ENCODE measurements around the gene SYT7. TPM values are rescaled to one million over a fixed set of nuclear protein-coding genes. Genes with fewer than 3 reads are reported as not detected.

SYT7 gene
- total RNA-seq, 2 donors from 2014 or later: 2.6 TPM; not detected in 1

- Histone ChIP-seq H3K9me3 (no peaks in the 10 kb centered on the region), H3K36me3 (no peaks in the 10 kb centered on the region), H3K4me3 (no peak overlapping the region), H3K4me1 (ENCODE audit: control insufficient read depth in 1 of 2, low read depth in 2 of 2) (no peaks in the 10 kb centered on the region), H3K27ac (no peak overlapping the region), H3K27me3 (replicated peaks; ENCODE audit: insufficient read depth) (no peaks in the 10 kb centered on the region)
- ATAC-seq (ENCODE audit: insufficient number of reproducible peaks, low FRiP score, low read depth): no peak
- no peak for DNase-seq (ENCODE audit: low spot score)
- no peak for TF ChIP-seq CTCF (IDR thresholded peaks at IDR 0.05)
Observed at GRCh38 chr11:61613051-61613450, 32.2 kb upstream of the SYT7 start.

GRCh38 chr11:61611309-61611708, 30.4 kb upstream of the SYT7 start:
- Histone ChIP-seq H3K4me3 (no peak overlapping the region), H3K27me3 (replicated peaks; ENCODE audit: insufficient read depth) (no peaks in the 10 kb centered on the region), H3K9me3 (no peaks in the 10 kb centered on the region), H3K36me3 (no peaks in the 10 kb centered on the region), H3K4me1 (ENCODE audit: control insufficient read depth in 1 of 2, low read depth in 2 of 2) (no peaks in the 10 kb centered on the region), H3K27ac (no peak overlapping the region)
- ATAC-seq (ENCODE audit: insufficient number of reproducible peaks, low FRiP score, low read depth): no peak
- TF ChIP-seq CTCF (IDR thresholded peaks at IDR 0.05): no peak
- no peak for DNase-seq (ENCODE audit: low spot score)

- no peaks in the 10 kb centered on the region for H3K36me3 ChIP-seq
- DNase-seq (ENCODE audit: low spot score) (no peak), ATAC-seq (ENCODE audit: insufficient number of reproducible peaks, low FRiP score, low read depth) (no peak)
- no peak for TF ChIP-seq CTCF (IDR thresholded peaks at IDR 0.05)
- H3K27ac ChIP-seq: no peak overlapping the region
- H3K4me1 ChIP-seq (ENCODE audit: control insufficient read depth in 1 of 2, low read depth in 2 of 2): no peaks in the 10 kb centered on the region
- no peaks in the 10 kb centered on the region for H3K27me3 ChIP-seq (replicated peaks; ENCODE audit: insufficient read depth)
- no peak overlapping the region for H3K4me3 ChIP-seq
- H3K9me3 ChIP-seq: no peaks in the 10 kb centered on the region
Observed at GRCh38 chr11:61610905-61611304, 30.0 kb upstream of the SYT7 start.

- Histone ChIP-seq H3K36me3 (no peaks in the 10 kb centered on the region), H3K27ac (no peak overlapping the region), H3K27me3 (replicated peaks; ENCODE audit: insufficient read depth) (no peaks in the 10 kb centered on the region), H3K4me1 (ENCODE audit: control insufficient read depth in 1 of 2, low read depth in 2 of 2) (no peaks in the 10 kb centered on the region), H3K4me3 (no peak overlapping the region), H3K9me3 (no peaks in the 10 kb centered on the region)
- no peak for TF ChIP-seq CTCF (IDR thresholded peaks at IDR 0.05)
- DNase-seq (ENCODE audit: low spot score) (no peak), ATAC-seq (ENCODE audit: insufficient number of reproducible peaks, low FRiP score, low read depth) (no peak)
Observed at GRCh38 chr11:61609980-61610366, 29.1 kb upstream of the SYT7 start.

- ATAC-seq (ENCODE audit: insufficient number of reproducible peaks, low FRiP score, low read depth) (no peak), DNase-seq (ENCODE audit: low spot score) (no peak)
- H3K4me1 ChIP-seq (ENCODE audit: control insufficient read depth in 1 of 2, low read depth in 2 of 2): no peaks in the 10 kb centered on the region
- H3K27ac ChIP-seq: no peak overlapping the region
- H3K36me3 ChIP-seq: no peaks in the 10 kb centered on the region
- H3K9me3 ChIP-seq: no peaks in the 10 kb centered on the region
- no peak for TF ChIP-seq CTCF (IDR thresholded peaks at IDR 0.05)
- H3K27me3 ChIP-seq (replicated peaks; ENCODE audit: insufficient read depth): no peaks in the 10 kb centered on the region
- H3K4me3 ChIP-seq: no peak overlapping the region
Observed at GRCh38 chr11:61609000-61609979, 28.4 kb upstream of the SYT7 start.
